Prostate gland (tissue), 2 donors: ENCODE measurements around the gene GNRHR.

ENCODE experiments used
- POLR2A ChIP-seq: fragments of 450-650 bp; IDR thresholded peaks from one replicate; pipeline ENCODE4 v1.6.1; 2016; ENCODE audit warnings: antibody characterized with exemption, mild to moderate bottlenecking
- POLR2AphosphoS5 ChIP-seq: sonication (generic); formaldehyde crosslinking; IDR thresholded peaks from one replicate; pipeline ENCODE4 v1.6.1; 2017; ENCODE audit warnings: antibody characterized with exemption
- TF ChIP-seq, protein P1 (sequence below), 4 experiments: fragments of 200-600 bp in 2 of 4; fragments of 450-650 bp in 2 of 4; sonication (generic) in 2 of 4; IDR thresholded peaks; 1 replicate in 3 of 4; 2 replicates in 1 of 4; pipeline ENCODE4 v1.5.1; 2016 to 2019; ENCODE audit warnings: antibody characterized with exemption in 4 of 4, mild to moderate bottlenecking in 2 of 4, moderate library complexity in 2 of 4

GRCh38 chr4:67787311-67787710 lies 33.1 kb upstream of the GNRHR start:
- TF ChIP-seq, protein P1, sequence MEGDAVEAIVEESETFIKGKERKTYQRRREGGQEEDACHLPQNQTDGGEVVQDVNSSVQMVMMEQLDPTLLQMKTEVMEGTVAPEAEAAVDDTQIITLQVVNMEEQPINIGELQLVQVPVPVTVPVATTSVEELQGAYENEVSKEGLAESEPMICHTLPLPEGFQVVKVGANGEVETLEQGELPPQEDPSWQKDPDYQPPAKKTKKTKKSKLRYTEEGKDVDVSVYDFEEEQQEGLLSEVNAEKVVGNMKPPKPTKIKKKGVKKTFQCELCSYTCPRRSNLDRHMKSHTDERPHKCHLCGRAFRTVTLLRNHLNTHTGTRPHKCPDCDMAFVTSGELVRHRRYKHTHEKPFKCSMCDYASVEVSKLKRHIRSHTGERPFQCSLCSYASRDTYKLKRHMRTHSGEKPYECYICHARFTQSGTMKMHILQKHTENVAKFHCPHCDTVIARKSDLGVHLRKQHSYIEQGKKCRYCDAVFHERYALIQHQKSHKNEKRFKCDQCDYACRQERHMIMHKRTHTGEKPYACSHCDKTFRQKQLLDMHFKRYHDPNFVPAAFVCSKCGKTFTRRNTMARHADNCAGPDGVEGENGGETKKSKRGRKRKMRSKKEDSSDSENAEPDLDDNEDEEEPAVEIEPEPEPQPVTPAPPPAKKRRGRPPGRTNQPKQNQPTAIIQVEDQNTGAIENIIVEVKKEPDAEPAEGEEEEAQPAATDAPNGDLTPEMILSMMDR (IDR thresholded peaks at IDR 0.05) = no peak
- no peak for TF ChIP-seq POLR2AphosphoS5
- no peak for TF ChIP-seq POLR2A
